ENCODE data around the gene XAF1.

GRCh38 chr17:6753006-6753445 is 2.8 kb upstream of the XAF1 start:
- TF ChIP-seq POLR2A (IDR thresholded peaks at IDR 0.05; ENCODE audit: low read depth, low read length) (0 out of 2 replicates have a peak, but pooled peaks have one; percentile 22), TAF1 (IDR thresholded peaks at IDR 0.05; ENCODE audit: low read depth, low read length) (no peak), POU2F2 (IDR thresholded peaks at IDR 0.05; ENCODE audit: low read depth, low read length) (no peak), POLR2AphosphoS5 (IDR thresholded peaks at IDR 0.05; ENCODE audit: low read depth, low read length) (no peak), PAX5 (IDR thresholded peaks at IDR 0.05; ENCODE audit: insufficient read depth, low read length, severe bottlenecking) (no peak)

All from GM12891 (cell line).